ENCODE measurements around the gene UPF3A. TPM values are rescaled to one million over a fixed set of nuclear protein-coding genes. Genes with fewer than 3 reads are reported as not detected.

The UPF3A gene
- total RNA-seq, 1 donor from 2014 or later, result 48.3 TPM

GRCh38 chr13:114268344-114269280 is 12.8 kb upstream of the UPF3A start:
- peak overlapping the region; percentile 47 for H3K27ac Mint-ChIP-seq
- H3K4me1 Mint-ChIP-seq (ENCODE audit: low read depth), result peaks cover 32% of the 10 kb centered on the region
- no peak for DNase-seq (ENCODE audit: low spot score)
- no peaks in the 10 kb centered on the region for H3K9me3 Mint-ChIP-seq
- H3K36me3 Mint-ChIP-seq (ENCODE audit: low read depth), result peaks cover 46% of the 10 kb centered on the region
- no peak overlapping the region for H3K4me3 Mint-ChIP-seq
- no peaks in the 10 kb centered on the region for H3K27me3 Mint-ChIP-seq (ENCODE audit: insufficient read depth)
- intact Hi-C loops (cut with micrococcal nuclease), result no loop called here

DNA sequence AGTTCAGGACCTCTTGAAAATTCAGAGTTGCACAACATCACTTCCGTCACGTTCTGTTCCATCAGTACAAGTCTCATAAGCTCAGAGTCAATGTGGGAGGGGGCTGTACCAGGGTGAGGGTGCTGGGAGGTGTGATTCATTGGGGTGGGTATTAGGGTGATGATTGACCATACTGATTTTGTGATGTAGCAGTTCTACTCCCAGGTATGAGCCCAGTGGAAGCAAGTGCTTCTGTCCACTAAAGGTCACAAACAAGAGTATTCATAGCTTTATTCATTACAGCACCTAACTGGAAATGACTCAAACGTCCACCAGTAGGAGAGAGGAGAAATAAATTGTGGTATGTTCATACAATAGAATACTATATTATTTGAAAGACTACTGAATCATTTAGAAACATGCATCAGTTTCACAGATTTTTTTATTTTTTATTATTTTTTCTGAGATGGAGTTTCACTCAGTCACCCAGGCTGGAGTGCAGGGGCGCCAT is 12.1 kb upstream of the UPF3A start:
- H3K27ac Mint-ChIP-seq, result peak overlapping the region; percentile 21
- intact Hi-C loops (cut with micrococcal nuclease), result no loop called here
- H3K36me3 Mint-ChIP-seq (ENCODE audit: low read depth), result peaks cover 45% of the 10 kb centered on the region
- no peaks in the 10 kb centered on the region for H3K9me3 Mint-ChIP-seq
- H3K27me3 Mint-ChIP-seq (ENCODE audit: insufficient read depth), result no peaks in the 10 kb centered on the region
- DNase-seq (ENCODE audit: low spot score), result no peak
- no peak overlapping the region for H3K4me3 Mint-ChIP-seq
- peaks cover 28% of the 10 kb centered on the region for H3K4me1 Mint-ChIP-seq (ENCODE audit: low read depth)

DNA sequence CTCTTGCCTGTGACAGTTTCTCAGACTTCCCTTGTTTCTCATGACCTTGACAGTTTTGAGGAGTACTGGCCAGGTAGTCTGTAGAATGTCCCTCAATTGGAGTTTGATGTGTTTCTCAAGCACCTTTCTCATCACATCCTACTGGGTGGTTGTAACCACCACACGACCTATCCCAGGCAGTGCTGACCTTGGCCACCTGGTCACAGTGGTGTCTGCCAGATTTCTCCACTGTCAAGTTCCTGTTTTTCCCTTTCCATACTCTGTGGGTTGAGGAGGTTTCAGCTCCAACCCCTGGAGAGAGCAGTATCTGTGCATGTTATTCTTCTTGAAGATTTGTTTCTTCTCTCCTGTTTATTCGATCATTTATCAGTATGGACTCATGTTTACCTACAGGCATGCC is 8.4 kb upstream of the UPF3A start:
- peaks cover 48% of the 10 kb centered on the region for H3K36me3 Mint-ChIP-seq (ENCODE audit: low read depth)
- no peaks in the 10 kb centered on the region for H3K27me3 Mint-ChIP-seq (ENCODE audit: insufficient read depth)
- H3K4me3 Mint-ChIP-seq, result no peak overlapping the region
- no peaks in the 10 kb centered on the region for H3K9me3 Mint-ChIP-seq
- DNase-seq (ENCODE audit: low spot score), result no peak
- intact Hi-C loops (cut with micrococcal nuclease), result no loop called here
- peaks cover 27% of the 10 kb centered on the region for H3K4me1 Mint-ChIP-seq (ENCODE audit: low read depth)
- H3K27ac Mint-ChIP-seq, result no peak overlapping the region

- H3K4me3 Mint-ChIP-seq, result no peak overlapping the region
- H3K27ac Mint-ChIP-seq, result peak overlapping the region; percentile 2
- H3K36me3 Mint-ChIP-seq (ENCODE audit: low read depth), result peaks cover 35% of the 10 kb centered on the region
- no peak for DNase-seq (ENCODE audit: low spot score)
- H3K4me1 Mint-ChIP-seq (ENCODE audit: low read depth), result peaks cover 27% of the 10 kb centered on the region
- no peaks in the 10 kb centered on the region for H3K27me3 Mint-ChIP-seq (ENCODE audit: insufficient read depth)
- no peaks in the 10 kb centered on the region for H3K9me3 Mint-ChIP-seq
- intact Hi-C loops (cut with micrococcal nuclease), result no loop called here
These were observed 6.1 kb upstream of the UPF3A start for GRCh38 chr13:114275304-114275703.

DNA sequence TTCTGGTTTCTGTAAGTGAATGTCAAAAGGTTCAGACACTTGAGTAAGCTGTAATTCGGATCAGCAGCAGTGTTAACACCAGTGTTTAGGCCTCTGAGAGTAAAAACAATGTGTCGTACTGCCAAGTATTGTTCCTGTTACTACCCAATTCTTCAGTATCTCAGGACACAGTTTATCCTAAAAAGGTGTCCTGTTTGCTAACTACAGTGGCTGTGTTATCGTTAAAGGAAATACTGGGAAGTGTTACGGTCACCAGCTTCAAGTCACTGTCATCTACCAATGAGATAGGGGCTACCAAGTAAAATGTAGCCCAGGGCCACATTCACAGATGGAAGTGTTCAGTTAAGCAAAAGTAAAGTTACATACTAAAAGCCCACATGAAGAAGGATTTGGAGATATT is 2.3 kb upstream of the UPF3A start:
- Mint-ChIP-seq H3K4me1 (ENCODE audit: low read depth) (peaks cover 39% of the 10 kb centered on the region), H3K9me3 (no peaks in the 10 kb centered on the region), H3K4me3 (peak overlapping the region; percentile 57), H3K27ac (peak overlapping the region; percentile 98), H3K27me3 (ENCODE audit: insufficient read depth) (no peaks in the 10 kb centered on the region), H3K36me3 (ENCODE audit: low read depth) (peaks cover 30% of the 10 kb centered on the region)
- intact Hi-C loops (cut with micrococcal nuclease), result no loop called here
- DNase-seq (ENCODE audit: low spot score), result no peak

- Mint-ChIP-seq H3K9me3 (no peaks in the 10 kb centered on the region), H3K36me3 (ENCODE audit: low read depth) (peaks cover 28% of the 10 kb centered on the region), H3K27me3 (ENCODE audit: insufficient read depth) (no peaks in the 10 kb centered on the region), H3K4me1 (ENCODE audit: low read depth) (peaks cover 42% of the 10 kb centered on the region), H3K27ac (peak overlapping the region; percentile 98), H3K4me3 (peak overlapping the region; percentile 57)
- intact Hi-C loops (cut with micrococcal nuclease), result loop anchor here (1.0 kb wide), 1 partner anchor 214 kb away; no protein-coding TSS in a partner anchor
- no peak for DNase-seq (ENCODE audit: low spot score)
These were observed 1.5 kb upstream of the UPF3A start for GRCh38 chr13:114279758-114280355.

DNA sequence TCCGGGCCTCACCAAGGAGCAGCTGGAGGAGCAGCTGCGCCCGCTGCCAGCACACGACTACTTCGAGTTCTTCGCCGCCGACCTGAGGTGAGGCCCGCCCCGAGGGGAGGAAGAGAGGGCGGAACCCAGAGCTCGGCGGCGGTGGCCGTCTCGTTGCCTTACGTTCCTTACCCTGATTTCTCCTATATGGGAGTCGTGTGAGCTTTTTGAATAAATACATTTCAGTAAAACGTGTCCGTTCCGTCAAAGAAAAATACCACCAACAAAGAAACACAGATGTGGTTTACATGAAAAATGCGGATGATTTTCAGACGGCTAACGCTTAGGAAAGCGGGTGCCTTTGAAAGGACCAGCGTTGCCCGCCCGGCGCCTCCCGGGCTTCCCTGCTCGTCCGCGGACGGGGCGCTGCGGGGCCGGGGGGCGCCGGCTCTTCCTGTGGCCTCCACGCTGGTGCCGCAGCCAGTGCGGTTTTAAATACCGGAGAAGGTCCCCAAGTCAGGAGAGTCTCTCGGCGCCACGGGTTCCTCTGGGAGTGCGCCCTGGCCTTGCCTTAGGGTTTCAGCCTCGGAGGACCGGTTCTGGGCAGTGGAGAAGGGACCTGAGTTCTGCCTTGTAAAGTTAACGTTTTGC is 755 bp downstream of the UPF3A start:
- H3K27ac Mint-ChIP-seq, result peak overlapping the region; percentile 87
- peak; percentile 69 for DNase-seq (ENCODE audit: low spot score)
- peaks cover 37% of the 10 kb centered on the region for H3K36me3 Mint-ChIP-seq (ENCODE audit: low read depth)
- peaks cover 56% of the 10 kb centered on the region for H3K4me1 Mint-ChIP-seq (ENCODE audit: low read depth)
- H3K9me3 Mint-ChIP-seq, result no peaks in the 10 kb centered on the region
- peak overlapping the region; percentile 90 for H3K4me3 Mint-ChIP-seq
- H3K27me3 Mint-ChIP-seq (ENCODE audit: insufficient read depth), result no peaks in the 10 kb centered on the region
- intact Hi-C loops (cut with micrococcal nuclease), result no loop called here

DNA sequence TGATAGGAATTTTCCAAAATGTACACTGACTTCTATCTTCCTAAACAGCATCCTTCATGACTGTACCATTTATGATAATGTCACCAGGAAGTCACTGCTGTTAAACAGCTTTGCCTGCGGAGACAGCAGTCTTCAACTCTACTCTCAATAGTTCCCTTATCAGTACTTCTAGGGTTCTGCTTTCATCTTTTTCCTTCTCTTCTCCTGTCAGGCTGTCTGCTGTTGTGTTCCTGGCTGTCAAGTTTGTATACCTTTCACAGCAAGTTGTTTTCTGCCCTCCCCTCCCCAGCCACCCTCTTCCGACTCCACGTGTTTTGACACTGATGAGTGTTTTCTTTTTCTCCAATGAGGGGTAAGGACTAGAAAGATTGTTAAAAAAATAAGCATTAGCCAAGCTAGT is 2.2 kb downstream of the UPF3A start:
- H3K27me3 Mint-ChIP-seq (ENCODE audit: insufficient read depth), result no peaks in the 10 kb centered on the region
- DNase-seq (ENCODE audit: low spot score), result no peak
- peak overlapping the region; percentile 74 for H3K4me3 Mint-ChIP-seq
- peak overlapping the region; percentile 29 for H3K27ac Mint-ChIP-seq
- no peaks in the 10 kb centered on the region for H3K9me3 Mint-ChIP-seq
- peaks cover 44% of the 10 kb centered on the region for H3K36me3 Mint-ChIP-seq (ENCODE audit: low read depth)
- intact Hi-C loops (cut with micrococcal nuclease), result no loop called here
- H3K4me1 Mint-ChIP-seq (ENCODE audit: low read depth), result peaks cover 51% of the 10 kb centered on the region

DNA sequence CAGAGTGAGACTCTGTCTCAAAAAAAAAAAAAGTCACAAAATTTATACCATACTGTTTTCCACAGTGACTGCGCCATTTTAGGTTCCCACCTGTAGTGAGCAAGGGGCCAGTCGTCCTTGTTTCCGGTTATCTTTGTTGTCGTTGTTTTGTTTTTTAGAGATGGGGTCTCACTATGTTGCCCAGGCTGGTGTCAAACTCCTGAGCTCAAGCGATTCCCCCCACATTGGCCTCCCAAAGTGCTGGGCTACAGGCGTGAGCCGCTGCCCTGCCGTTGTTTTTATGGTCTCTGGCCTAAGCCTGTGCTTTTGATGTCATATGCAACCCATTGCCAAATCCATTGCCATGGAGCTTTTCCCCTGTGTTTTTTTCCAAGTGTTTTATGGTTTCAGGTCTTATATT is 3.3 kb downstream of the UPF3A start:
- no peaks in the 10 kb centered on the region for H3K9me3 Mint-ChIP-seq
- intact Hi-C loops (cut with micrococcal nuclease), result no loop called here
- H3K27ac Mint-ChIP-seq, result no peak overlapping the region
- H3K27me3 Mint-ChIP-seq (ENCODE audit: insufficient read depth), result no peaks in the 10 kb centered on the region
- peak overlapping the region; percentile 9 for H3K4me3 Mint-ChIP-seq
- peaks cover 42% of the 10 kb centered on the region for H3K4me1 Mint-ChIP-seq (ENCODE audit: low read depth)
- peaks cover 47% of the 10 kb centered on the region for H3K36me3 Mint-ChIP-seq (ENCODE audit: low read depth)
- DNase-seq (ENCODE audit: low spot score), result no peak

DNA sequence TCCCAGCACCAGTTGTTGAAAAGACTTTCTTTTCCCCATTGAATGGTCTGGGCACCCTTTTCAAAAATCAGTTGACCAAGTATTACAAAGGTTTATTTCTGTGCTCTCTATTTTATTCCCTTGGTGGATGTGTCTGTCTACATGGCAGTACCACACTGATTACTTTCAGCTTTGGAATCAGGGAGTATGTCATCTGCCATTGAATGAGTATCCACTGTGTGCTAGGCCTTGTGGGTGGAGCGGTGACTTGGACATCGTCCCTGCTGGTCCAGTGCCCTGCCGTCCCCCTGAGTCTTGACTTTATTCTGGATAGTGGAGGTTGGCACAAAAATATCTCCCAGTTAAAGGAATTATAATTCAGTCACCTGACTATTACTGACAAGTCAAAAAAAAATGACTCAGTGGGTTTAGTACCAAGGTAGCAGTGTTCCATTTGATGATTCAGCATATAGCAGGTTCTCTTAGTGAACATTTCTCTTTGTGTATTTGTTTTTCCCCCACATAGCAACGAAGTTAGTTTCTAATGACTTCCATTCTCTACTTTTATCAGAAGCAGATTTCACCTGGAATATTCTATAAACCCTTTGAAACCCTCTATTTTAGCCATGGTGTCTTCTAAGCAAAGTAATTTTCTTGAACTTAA is 3.9 kb downstream of the UPF3A start:
- no peaks in the 10 kb centered on the region for H3K27me3 Mint-ChIP-seq (ENCODE audit: insufficient read depth)
- H3K9me3 Mint-ChIP-seq, result no peaks in the 10 kb centered on the region
- peaks cover 36% of the 10 kb centered on the region for H3K4me1 Mint-ChIP-seq (ENCODE audit: low read depth)
- peaks cover 48% of the 10 kb centered on the region for H3K36me3 Mint-ChIP-seq (ENCODE audit: low read depth)
- intact Hi-C loops (cut with micrococcal nuclease), result no loop called here
- no peak overlapping the region for H3K27ac Mint-ChIP-seq
- H3K4me3 Mint-ChIP-seq, result peak overlapping the region; percentile 9
- DNase-seq (ENCODE audit: low spot score), result no peak

DNA sequence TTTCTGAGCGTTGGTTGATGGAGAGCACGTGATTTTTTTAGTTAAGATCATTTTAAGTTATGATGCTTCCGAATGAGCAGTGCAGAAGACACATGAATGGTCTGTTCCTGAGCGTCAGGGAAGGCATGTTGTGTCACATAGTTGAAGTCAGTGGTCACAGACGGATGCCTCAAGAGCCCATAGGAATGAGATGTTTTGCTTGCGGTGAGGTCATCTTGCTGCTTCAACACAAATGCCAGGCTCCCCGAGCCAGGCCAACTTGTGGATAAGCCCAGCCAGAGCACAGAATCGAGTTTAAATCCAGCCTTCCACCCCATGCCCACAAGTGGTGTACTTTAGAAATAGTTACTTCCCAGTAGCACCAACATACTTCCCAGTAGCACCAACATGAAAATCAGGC is 5.4 kb downstream of the UPF3A start:
- Mint-ChIP-seq H3K4me3 (no peak overlapping the region), H3K36me3 (ENCODE audit: low read depth) (peaks cover 51% of the 10 kb centered on the region), H3K27me3 (ENCODE audit: insufficient read depth) (no peaks in the 10 kb centered on the region), H3K4me1 (ENCODE audit: low read depth) (peaks cover 35% of the 10 kb centered on the region), H3K9me3 (no peaks in the 10 kb centered on the region), H3K27ac (no peak overlapping the region)
- intact Hi-C loops (cut with micrococcal nuclease), result no loop called here
- DNase-seq (ENCODE audit: low spot score), result no peak

DNA sequence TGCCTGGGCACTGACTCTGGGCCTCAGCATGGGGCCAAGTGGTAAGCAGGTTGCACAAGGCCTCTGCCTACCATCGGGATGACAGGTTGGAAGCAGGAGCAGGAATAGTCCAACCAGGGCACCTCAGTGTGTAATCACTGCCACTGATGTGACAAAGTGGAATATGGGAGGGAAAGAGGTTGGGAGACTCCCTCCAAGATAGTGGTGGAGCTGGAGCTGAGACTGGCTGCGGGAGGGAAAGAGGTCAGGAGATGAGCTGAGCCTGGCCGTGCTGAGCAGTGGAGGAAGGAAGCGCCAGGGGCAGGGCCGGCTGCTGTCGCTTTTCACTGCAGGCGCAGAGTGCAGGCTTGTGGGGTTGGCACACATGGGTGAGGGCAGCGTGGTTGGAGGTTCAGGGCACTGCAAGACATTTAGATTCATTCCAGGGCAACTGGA is 6.8 kb downstream of the UPF3A start:
- Mint-ChIP-seq H3K27ac (no peak overlapping the region), H3K27me3 (ENCODE audit: insufficient read depth) (no peaks in the 10 kb centered on the region), H3K36me3 (ENCODE audit: low read depth) (peaks cover 52% of the 10 kb centered on the region), H3K4me1 (ENCODE audit: low read depth) (peaks cover 31% of the 10 kb centered on the region), H3K4me3 (no peak overlapping the region), H3K9me3 (no peaks in the 10 kb centered on the region)
- intact Hi-C loops (cut with micrococcal nuclease), result no loop called here
- no peak for DNase-seq (ENCODE audit: low spot score)
